Measurements from ENCODE around the gene FOXR2. TPM values are rescaled to one million over a fixed set of nuclear protein-coding genes. Genes with fewer than 3 reads are reported as not detected.

Gene FOXR2, protein sequence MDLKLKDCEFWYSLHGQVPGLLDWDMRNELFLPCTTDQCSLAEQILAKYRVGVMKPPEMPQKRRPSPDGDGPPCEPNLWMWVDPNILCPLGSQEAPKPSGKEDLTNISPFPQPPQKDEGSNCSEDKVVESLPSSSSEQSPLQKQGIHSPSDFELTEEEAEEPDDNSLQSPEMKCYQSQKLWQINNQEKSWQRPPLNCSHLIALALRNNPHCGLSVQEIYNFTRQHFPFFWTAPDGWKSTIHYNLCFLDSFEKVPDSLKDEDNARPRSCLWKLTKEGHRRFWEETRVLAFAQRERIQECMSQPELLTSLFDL
- total RNA-seq: not detected
- long read RNA-seq: 0 reads

GRCh38 chrX:55623100-55623499 lies at the start of gene FOXR2:
Gene FOXR2, plus strand, starts transcription at chrX:55623400. Its CDS starts 312 bp downstream, at chrX:55623712.
- no peak within 1 kb of the TSS for H3K27ac ChIP-seq
- no peaks in the 10 kb centered on the region for H3K36me3 ChIP-seq
- TF ChIP-seq, protein P1, sequence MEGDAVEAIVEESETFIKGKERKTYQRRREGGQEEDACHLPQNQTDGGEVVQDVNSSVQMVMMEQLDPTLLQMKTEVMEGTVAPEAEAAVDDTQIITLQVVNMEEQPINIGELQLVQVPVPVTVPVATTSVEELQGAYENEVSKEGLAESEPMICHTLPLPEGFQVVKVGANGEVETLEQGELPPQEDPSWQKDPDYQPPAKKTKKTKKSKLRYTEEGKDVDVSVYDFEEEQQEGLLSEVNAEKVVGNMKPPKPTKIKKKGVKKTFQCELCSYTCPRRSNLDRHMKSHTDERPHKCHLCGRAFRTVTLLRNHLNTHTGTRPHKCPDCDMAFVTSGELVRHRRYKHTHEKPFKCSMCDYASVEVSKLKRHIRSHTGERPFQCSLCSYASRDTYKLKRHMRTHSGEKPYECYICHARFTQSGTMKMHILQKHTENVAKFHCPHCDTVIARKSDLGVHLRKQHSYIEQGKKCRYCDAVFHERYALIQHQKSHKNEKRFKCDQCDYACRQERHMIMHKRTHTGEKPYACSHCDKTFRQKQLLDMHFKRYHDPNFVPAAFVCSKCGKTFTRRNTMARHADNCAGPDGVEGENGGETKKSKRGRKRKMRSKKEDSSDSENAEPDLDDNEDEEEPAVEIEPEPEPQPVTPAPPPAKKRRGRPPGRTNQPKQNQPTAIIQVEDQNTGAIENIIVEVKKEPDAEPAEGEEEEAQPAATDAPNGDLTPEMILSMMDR (IDR thresholded peaks at IDR 0.05): no peak
- H3K9me3 ChIP-seq: no peaks in the 10 kb centered on the region
- DNase-seq (no peak), ATAC-seq (no peak)
- intact Hi-C loops (cut with DNase I): no loop called here
- no peak within 1 kb of the TSS for H3K4me3 ChIP-seq
- no peaks in the 10 kb centered on the region for H3K27me3 ChIP-seq
- no peaks in the 10 kb centered on the region for H3K4me1 ChIP-seq

DNA sequence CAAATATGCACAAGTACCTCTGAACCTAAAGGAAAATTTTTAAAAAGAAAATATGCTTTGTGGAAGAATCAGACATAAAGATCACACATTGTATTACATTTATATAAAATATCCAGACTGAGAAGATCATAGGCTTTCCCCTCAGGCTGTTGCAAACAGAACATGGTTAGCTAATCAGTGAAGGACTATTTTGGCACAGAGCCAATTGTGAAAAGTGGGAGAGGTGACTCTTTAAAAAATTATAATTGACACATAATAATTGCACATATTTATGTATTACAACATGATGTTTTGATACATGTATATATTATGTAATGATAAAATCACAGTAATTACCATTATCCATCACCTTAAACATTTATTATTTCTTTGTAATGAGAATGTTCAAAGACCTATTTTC lies 44.1 kb upstream of the FOXR2 start:
- H3K4me1 ChIP-seq: no peaks in the 10 kb centered on the region
- H3K27me3 ChIP-seq: no peaks in the 10 kb centered on the region
- no peak overlapping the region for H3K4me3 ChIP-seq
- TF ChIP-seq, protein P1 (IDR thresholded peaks at IDR 0.05): no peak
- no peaks in the 10 kb centered on the region for H3K9me3 ChIP-seq
- H3K27ac ChIP-seq: no peak overlapping the region
- H3K36me3 ChIP-seq: no peaks in the 10 kb centered on the region
- ATAC-seq: no peak
- intact Hi-C loops (cut with DNase I): no loop called here
- DNase-seq: no peak

GRCh38 chrX:55582447-55582846 lies 40.8 kb upstream of the FOXR2 start:
- H3K36me3 ChIP-seq: no peaks in the 10 kb centered on the region
- H3K4me3 ChIP-seq: no peak overlapping the region
- no peak overlapping the region for H3K27ac ChIP-seq
- no peak for ATAC-seq
- no peaks in the 10 kb centered on the region for H3K9me3 ChIP-seq
- intact Hi-C loops (cut with DNase I): no loop called here
- TF ChIP-seq, protein P1 (IDR thresholded peaks at IDR 0.05): no peak
- no peak for DNase-seq
- H3K27me3 ChIP-seq: no peaks in the 10 kb centered on the region
- H3K4me1 ChIP-seq: no peaks in the 10 kb centered on the region

GRCh38 chrX:55593296-55593695 lies 29.9 kb upstream of the FOXR2 start:
- no peak for DNase-seq
- Histone ChIP-seq H3K4me3 (no peak overlapping the region), H3K27ac (no peak overlapping the region), H3K4me1 (no peaks in the 10 kb centered on the region), H3K9me3 (no peaks in the 10 kb centered on the region), H3K36me3 (no peaks in the 10 kb centered on the region), H3K27me3 (no peaks in the 10 kb centered on the region)
- ATAC-seq: no peak
- intact Hi-C loops (cut with DNase I): no loop called here
- TF ChIP-seq, protein P1 (IDR thresholded peaks at IDR 0.05): no peak

DNA sequence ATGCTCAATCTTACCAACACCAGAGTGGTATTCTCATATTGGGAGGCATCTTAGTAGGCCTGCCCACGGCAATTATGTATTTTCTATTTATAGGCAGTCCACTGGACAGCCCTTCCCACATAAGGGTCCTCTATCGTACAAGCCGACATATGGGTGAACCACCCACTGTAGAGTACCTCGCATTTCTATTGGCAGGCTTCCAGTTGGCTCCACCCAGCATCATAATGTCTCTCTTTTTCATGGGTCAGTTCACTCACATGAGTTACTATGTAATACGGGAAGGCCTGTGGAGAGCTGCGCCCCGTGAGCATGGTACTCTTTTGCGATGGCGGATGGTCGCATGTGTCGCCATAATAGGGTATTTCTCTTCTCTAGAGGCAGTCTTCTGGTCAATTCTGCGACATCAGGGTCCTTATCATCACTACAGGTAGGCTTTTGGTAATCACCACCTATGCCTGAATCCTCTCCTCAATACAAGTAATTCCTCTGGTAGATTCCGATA lies 29.4 kb upstream of the FOXR2 start:
- H3K4me1 ChIP-seq: no peaks in the 10 kb centered on the region
- H3K9me3 ChIP-seq: no peaks in the 10 kb centered on the region
- H3K27me3 ChIP-seq: no peaks in the 10 kb centered on the region
- no peak overlapping the region for H3K4me3 ChIP-seq
- intact Hi-C loops (cut with DNase I): no loop called here
- ATAC-seq (no peak), DNase-seq (no peak)
- H3K27ac ChIP-seq: no peak overlapping the region
- no peaks in the 10 kb centered on the region for H3K36me3 ChIP-seq
- TF ChIP-seq, protein P1 (IDR thresholded peaks at IDR 0.05): no peak

Data from upper lobe of right lung (tissue), 1 donor.